Activated CD4-positive, alpha-beta T cell treated with anti-CD3 and anti-CD28 coated beads, Interleukin-2, Interleukin-4, amounts not matched to agents 100 ng/mL and 50 ng/mL, durations not matched to agents 16 hours and 8 hours (primary cell): ENCODE data around the gene CCDC63.

ENCODE experiments used
- DNase-seq: peaks from one replicate; pipeline ENCODE4 v3.0.0-alpha.2; 2020; ENCODE audit warnings: low spot score

The CCDC63 gene

DNA sequence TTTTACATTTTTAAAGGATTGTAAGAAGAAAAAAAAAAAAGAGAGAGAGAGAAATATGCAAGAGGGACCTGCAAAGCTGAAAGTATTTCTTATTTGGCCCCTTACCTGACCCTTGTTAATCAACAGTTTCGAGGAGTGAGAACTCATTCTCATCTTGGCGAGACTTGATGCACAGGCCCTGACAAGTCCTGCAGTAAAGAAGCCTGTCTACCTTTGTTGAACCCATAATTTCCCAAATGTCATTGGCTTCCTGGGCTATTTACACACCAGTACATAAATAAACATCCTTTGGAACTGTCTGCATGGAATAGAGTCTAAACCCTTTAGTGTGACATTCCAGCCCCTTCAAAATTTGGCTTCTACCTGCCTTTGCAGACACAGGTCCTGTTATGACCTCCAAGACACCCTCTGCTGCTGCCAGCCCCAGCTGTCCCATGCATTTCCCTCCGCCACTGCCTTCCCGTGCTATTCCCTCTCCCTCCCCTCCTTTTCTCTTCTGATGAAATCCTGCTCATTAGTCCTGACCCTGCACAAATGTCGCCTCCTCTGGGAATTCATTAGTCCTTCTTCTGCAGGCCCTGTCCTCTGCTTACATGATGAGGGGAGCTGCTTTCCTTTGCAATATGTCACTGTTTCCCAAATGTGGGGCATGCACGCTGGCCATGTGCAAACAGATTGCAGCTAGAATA lies 38.5 kb downstream of the CCDC63 start:
- DNase-seq = no peak

DNA sequence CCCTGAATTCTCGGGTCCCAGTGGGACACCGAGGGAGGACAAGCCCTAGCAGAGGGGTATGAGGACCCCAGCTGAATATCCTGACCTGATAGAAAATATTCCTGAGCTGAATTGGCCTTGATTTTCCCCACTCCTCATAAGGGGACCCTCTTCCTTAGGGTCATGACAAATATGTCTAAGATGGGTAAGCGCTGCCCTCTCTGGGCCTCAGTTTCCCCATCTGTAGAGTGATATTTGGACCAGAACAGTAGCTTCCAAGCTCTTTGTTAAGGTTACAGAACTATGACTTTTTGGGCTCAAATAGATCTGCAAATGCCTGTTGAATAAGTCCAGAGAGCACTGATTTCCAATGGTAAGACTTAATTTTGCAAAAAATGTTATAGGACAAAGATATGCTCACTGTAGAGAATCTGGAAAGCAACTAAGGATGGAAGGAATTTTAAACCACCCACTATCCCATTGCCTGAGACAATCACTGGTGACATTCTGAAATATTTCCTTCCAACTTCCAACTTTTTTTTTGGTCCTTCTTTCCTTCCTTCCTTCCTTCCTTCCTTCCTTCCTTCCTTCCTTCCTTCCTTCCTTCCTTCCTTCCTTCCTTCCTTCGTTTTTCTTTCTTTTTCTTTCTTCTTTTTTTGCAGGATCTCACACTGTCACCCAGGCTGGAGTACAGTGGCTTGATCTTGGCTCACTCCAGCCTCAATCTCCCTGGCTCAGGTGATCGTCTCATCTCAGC lies 41.6 kb downstream of the CCDC63 start:
- no peak for DNase-seq

DNA sequence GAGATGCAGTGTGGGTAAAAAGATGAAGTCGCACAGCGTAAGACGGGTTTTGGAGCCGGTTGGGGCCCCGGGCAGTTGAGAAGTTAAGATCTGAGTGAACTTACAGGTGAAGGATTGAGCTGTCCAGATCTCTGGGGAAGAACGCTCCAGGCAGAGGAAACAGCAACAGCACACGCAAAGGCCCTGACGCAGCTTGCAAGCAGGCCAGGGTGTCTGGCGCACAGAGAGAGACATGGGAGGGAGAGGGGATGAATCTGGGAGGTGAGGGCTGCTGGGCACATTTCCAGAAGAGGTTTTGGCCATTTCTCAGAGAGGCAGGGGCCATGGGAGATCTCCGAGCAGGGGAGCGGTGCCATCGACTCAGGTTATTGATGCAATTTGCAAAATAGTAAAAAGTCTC lies 42.6 kb downstream of the CCDC63 start:
- no peak for DNase-seq

DNA sequence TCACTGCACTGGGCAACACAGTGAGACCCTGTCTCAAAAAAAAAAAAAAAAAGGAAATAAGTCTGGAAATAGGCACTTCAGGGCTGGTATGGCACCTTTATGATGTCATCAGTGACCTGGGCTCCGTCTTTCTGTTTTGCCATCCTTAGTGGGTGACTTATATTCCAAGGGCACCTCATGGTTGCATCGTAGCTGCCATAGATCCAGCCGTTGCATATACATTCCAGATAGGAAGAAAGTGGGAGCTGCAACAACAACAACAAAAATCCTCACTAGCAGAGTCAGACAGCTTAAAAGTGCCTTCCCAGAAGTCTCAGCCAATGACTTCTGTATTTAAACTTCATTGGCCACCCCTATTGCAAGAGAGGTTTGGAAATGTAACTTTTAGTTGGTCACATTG lies 47.2 kb downstream of the CCDC63 start:
- no peak for DNase-seq

DNA sequence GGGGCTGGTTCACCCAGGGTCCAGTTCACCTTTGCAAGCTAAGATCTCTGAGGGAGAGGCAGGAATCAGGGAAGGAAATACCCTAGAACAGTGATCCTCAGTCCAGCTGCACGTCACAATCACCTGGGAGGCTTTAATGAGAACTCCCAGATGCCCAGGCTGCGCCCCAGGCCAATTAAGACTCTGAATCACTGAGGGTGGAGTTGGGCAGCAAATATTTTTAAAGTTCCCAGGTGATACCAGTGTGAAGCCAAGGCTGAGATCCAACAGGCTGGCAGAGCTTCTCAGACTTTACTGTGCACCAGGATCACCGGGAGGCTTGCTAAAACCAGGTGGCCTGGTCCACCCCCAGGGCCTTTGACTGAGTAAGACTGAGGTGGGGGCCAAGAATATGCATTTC lies 49.8 kb downstream of the CCDC63 start:
- DNase-seq = no peak

DNA sequence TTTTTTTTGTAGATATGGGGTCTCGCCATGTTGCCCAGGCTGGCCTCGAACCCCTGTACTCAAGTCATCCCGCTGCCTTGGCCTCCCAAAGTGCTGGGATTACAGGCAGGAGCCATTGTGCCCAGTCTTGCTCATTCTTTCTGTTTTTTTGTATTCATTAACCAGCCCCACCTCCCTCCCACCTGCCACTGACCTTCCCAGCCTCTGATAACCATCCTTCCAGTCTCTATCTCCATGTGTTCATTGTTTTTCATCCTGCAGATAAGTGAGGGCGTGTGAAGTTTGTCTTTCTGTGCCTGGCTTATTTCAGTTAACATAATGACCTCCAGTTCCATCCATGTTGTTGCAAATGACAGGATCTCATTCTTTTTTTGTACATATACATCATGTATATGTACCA lies 54.6 kb downstream of the CCDC63 start:
- DNase-seq = no peak

DNA sequence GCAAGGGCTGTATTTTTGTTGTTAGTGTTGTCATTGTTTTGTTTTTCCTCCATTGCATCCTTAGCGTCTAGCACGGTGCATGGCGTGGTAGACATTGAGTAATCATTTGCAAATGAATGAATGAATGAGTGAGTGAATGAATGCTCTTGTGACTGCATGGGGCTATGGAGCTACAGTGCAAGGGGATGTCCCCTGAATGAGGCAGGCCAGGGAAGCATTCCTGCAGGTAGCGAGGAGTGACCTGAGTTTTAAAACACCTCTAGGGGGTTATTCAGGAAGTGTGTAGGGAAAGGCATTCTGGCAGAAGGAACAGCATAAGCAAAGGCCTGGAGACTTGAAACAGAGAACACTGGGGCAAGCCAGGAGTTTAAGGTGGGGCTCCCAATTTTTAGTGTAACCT lies 56.7 kb downstream of the CCDC63 start:
- DNase-seq = no peak

DNA sequence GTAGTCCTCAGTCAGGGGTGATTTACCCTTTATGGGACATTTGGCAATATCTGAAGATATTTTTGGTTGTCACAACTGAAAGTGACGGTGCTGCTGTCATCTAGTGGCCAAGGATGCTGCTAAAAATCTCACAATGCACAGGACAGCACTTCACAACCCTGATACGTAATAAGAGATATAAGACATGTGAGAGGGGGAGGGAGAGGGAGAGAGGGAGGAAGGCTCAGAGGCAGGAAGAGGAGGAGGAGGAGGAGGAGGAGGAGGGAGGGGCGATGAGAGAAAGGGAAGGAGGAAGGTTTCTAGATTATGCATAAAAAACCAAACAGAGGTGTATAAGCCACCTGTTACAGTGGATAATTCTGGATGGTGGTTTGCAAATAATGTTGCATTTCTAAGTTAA lies 59.3 kb downstream of the CCDC63 start:
- no peak for DNase-seq

DNA sequence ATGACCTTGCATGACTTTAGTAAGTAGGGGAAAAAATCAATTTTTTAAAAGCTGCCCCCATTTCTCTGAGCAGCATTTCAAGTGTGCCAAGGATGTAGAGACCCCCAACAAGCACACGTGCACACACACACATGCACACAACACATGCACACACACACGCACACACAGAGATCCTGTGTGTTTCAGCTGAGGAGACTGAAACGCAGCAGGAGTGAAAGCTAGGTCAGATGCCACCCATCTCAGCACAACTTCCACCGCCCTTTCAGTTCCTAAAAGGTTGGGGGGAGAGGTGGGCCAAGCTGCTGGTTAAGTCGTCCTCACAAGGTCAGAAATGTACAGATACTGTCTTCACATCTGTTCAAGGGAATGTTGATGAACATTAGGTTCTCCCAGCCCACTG lies 59.7 kb downstream of the CCDC63 start:
- no peak for DNase-seq

DNA sequence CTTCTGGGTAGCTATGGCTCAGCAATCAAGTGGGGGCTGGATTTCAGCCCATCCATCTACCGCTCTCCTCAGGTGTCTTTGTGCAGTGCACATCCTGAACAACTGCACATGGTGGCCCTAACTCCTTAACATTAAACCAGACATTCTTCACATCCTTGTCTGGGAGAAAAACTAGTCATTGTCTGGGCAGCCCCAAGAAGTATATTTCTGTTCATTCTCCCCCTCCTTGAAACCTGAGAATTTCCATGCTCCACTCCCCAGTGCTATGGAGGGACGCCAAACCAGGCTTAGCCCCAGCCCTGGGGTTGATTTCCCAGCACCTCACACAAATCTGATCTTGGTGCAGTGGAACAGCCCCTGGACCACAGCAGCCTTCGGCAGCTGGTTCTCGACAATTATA lies 60.2 kb downstream of the CCDC63 start:
- DNase-seq = no peak

DNA sequence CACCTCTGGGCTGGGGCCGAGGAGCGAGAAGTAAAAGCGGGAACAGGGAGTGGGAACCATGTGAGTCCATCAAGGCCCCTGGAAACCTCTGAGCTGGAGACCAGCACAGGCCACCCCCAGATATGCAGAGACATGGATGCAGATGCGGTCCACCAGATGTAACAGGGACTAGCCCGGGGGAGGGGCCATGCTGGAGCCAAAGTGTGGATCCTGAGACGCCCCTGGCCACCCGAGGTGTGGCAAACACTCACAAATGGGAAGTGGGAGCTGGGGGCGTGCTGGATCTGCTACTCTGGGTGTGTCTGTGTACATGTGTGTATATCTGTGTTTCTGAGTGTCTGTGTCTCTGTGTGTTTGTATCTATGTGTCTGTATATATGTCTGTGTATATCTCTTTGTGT lies 60.8 kb downstream of the CCDC63 start:
- no peak for DNase-seq

DNA sequence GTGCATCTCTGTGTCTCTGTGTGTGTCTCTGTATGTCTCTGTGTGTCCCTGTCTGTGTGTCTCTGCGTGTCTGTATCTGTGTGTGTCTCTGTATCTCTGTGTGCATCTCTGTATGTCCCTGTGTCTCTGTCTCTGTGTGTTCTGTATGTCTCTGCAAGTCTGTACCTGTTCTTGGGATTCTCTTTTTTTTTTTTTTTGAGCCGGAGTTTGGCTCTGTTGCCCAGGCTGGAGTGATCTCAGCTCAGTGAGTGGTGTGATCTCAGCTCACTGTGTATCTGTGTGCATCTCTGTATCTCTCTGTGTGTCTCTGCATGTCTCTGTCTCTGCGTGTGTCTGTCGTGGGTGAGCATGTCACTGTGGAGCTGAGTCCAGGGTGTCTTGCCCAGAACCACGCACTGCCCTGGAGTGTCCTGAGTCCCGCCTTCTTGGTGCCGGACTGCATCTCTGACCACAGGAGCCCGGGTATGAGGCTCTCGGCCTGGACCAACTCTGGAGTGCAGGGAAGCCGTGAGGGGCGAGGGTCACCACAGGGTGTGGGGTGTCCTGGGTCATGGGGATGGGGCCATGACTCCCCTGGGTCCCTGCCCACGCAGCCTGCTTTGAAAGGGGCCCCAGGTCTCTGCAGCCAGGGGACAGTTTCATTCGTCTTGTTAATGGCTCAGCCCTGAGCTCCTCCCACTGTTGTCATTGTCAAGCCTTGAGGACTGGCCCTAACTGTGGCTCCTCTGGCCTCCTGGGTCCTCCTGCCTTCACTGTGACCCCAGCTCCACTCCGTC lies 61.8 kb downstream of the CCDC63 start:
- no peak for DNase-seq

DNA sequence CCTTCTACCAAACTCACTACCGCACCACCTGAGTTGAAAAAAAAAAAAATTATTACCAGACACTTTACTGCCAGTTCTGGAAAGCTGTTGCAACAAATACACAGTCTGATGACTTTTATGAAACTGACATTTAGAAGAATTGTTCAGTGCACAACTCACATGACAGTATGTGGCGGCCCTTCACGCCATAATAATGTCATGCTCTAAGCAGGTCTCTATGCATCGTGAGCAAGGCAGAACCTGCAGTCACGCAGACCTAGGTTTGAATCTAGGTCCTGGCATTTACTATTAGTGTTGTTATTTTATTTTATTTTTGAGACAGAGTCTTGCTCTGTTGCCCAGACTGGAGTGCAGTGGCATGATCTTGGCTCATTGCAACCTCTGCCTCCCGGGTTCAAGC lies 65.5 kb downstream of the CCDC63 start:
- no peak for DNase-seq

DNA sequence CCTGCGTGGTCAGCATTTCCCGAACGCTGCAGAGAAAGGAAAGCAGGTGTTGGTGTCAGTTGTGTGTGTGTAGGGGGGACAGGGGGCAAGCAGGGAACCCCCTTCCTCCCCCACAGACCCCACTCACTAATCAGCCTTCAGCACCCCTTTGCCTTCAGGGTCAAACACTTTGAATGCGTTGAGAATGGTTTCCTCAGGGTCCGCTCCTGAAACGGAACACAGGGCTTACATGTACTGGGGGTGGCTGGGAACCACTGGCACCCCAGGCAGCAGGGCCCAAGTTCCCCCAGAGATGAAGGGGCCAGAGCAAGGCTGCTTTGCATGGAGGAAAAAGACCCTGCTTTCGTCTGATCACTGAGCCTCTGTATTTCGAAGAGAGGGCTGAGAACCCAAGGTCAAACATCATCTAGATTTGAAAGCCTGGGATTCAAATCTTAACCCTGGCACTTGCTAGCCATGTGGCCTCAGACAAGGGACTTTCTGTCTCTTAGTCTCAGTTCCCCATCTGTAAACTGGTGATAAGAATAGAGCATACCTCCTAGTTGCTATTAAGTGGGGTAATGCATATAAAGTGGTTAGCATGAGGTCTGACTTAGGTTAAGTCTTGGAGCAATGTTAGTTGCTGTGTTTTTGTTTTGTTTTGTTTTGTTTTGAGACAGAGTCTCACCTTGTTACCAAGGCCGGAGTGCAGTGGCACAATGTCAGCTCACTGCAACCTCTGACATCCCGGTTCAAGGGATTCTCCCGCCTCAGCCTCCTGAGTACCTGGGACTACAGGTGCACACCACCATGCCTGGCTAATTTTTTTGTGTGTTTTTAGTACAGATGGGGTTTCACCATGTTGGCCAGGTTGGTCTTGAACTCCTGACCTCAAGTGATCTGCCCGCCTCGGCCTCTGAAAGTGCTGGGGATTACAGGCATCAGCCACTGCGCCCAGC lies 66.6 kb downstream of the CCDC63 start:
- no peak for DNase-seq

DNA sequence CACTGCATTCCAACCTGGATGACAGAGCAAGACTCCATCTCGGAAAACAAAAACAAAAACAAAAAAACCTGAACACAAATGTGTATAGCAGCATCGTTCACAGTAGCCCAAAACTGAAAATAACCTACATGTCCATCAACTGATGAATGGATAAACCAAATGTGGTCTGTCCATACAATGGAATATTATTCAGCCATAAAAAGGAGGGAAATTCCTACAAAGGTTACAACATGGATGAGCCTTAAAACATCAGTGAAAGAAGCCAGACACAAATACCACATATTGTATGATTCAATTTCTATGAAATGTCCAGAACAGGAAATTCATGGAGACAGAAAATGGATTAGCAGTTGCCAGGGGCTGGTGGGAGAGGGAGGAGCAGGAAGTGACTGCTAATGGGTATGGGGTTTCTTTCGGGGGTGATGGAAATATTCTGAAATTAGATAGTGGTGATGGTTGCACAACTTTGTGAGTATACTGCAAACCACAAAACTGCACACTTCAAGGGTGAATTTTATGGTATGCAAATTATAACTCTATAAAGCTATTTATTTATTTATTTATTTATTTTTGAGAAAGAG lies 69.6 kb downstream of the CCDC63 start:
- DNase-seq = no peak

DNA sequence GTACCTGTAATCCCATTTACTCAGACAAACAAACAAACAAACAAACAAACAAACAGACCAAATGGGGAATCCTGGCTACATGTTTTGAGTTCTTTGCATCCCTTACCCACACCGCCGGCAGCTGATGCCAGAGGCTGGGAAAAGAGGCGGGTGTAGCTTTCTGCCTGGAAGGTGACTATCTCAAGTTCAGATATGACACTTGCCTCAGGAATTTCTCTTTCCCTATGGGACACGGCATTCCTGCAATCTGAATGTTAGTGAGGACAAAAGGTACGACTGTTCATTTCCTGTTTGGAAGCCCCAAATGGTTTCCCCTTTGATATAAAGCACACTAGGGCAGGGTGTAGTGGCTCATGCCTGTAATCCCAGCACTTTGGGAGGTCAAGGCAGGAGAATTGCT lies 70.7 kb downstream of the CCDC63 start:
- no peak for DNase-seq

DNA sequence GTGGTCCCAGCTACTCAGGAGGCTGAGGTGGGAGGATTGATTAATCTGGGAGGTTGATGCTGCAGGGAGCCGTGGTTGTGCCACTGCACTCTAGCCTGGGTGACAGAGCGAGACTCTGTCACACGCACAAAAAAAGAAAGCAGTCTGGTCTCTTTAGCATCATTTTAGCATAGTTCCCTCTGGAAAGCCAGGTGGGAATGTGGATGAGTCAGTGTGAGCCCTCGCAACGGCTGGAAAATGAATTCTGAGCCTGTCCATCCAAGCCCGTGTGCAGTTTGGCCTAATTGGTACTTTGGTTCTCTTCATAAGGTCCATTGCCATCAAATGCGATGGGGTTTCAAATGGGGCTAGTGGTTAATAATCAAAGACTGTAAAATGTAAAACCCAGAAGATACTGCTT lies 71.2 kb downstream of the CCDC63 start:
- no peak for DNase-seq

DNA sequence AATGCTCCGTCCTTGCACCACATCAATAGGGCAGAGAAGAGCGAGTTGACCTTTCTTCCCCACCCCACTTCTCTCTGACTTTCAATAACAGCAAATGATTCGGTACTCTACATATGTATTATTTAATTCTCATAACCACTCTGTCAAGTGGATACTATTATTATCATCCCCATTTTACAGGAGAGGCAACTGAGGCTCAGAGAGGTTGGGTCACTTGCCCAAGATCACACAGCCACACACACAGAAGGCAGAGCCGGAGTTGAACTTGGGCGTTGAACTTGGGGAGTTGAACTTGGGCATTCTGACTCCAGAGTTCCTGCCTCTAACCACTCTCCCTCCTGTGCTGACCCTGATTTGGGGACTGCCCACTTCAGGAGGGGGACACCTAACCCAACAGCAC lies 72.9 kb downstream of the CCDC63 start:
- DNase-seq = no peak

DNA sequence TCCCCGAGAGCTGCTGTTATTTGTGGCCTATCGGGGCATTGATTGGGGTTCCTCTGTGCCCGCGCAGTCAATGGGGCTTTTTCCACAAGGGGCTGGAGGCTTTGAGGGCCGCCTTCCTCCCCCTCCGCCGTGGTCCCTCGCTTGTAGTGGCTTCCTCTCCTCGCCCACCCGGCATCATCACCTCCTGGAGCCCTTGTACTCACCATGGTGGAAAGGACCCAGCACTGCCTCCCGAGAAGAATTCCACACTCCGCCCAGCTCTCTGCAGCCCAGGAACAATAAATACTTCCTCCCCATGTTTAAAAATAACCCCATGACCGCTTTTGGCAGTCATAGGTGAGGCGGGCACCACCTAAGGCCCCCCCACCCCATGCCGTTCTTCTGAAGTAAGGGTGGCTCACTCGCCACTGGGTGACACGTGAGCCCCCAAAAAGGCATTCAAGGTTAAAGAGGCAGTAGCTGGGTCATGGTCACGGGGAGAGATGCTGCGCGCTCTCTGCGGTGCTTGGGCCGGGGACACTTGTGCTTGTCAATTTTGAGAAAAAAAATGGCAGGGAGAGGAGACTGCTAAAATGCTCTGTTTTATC lies 73.6 kb downstream of the CCDC63 start, which contains the start of gene MYL2:
TSS of gene MYL2 (minus strand) at position 256 of the 587 bp plus-strand sequence. CDS start at position 206, 50 bp downstream.
- no peak for DNase-seq

DNA sequence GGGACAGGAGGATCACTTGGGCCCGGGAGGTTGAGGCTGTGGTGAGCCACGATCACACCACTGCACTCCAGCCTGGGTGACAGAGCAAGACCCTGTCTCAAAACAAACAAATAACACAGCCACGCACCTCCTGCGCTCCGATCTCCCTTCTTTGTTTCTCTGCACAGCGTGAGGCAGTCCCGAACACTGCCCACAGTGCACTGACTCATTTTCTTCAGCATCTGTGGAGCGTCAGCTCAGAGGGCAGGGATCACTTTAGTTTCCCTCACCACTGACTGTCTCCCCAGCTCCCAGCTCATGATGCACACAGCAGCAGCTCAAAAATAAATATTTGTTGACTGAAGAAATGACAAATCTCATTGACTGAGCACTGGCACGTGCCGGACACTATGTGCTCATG lies 74.5 kb downstream of the CCDC63 start:
- DNase-seq = no peak

DNA sequence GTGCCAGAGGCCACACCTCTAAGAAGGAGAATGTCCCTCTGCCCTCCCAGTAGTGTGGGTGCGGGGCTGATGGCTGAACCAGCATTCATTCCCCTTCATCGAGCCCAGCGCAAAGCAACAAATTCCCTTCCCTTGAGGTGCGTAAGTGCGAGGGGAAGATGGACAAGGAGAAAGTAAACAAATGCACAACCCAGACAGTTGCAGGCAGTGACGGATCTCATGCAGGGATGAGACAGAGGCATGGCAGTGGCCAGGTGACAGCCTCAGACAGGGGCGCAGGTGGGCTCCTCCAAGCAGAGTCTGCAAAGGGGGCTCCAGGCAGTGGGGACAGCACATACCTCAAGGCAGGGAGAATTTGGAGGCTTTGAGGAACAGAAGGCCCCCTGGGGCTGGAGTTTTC lies 75.9 kb downstream of the CCDC63 start:
- no peak for DNase-seq
